HFF-Myc (cell line): Measurements from ENCODE around the gene CHST14.

Experiments
- DNase-seq: peaks from one replicate; pipeline ENCODE4 v3.0.0-alpha.2; 2011; ENCODE audit warnings: low read depth; ENCODE audit errors: extremely low read depth
- H3K4me3 ChIP-seq: replicated peaks from 2 replicates; pipeline ENCODE4 v1.5.1; 2011; ENCODE audit warnings: low read depth, mild to moderate bottlenecking, control low read depth, low read length
- TF ChIP-seq, protein P1 (sequence below): IDR thresholded peaks from 2 replicates; pipeline ENCODE4 v1.5.1; 2012; ENCODE audit warnings: mild to moderate bottlenecking, low read depth, low read length, control low read depth; ENCODE audit errors: missing control alignments

Gene CHST14

GRCh38 chr15:40456299-40456712 is 14.5 kb upstream of the CHST14 start:
- no peak for DNase-seq
- TF ChIP-seq, protein P1, sequence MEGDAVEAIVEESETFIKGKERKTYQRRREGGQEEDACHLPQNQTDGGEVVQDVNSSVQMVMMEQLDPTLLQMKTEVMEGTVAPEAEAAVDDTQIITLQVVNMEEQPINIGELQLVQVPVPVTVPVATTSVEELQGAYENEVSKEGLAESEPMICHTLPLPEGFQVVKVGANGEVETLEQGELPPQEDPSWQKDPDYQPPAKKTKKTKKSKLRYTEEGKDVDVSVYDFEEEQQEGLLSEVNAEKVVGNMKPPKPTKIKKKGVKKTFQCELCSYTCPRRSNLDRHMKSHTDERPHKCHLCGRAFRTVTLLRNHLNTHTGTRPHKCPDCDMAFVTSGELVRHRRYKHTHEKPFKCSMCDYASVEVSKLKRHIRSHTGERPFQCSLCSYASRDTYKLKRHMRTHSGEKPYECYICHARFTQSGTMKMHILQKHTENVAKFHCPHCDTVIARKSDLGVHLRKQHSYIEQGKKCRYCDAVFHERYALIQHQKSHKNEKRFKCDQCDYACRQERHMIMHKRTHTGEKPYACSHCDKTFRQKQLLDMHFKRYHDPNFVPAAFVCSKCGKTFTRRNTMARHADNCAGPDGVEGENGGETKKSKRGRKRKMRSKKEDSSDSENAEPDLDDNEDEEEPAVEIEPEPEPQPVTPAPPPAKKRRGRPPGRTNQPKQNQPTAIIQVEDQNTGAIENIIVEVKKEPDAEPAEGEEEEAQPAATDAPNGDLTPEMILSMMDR: no peak
- no peak overlapping the region for H3K4me3 ChIP-seq

- no peak for DNase-seq
- TF ChIP-seq, protein P1: no peak
- no peak overlapping the region for H3K4me3 ChIP-seq
These were observed 14.0 kb upstream of the CHST14 start for GRCh38 chr15:40456738-40457137.

GRCh38 chr15:40458495-40459371 is 12.1 kb upstream of the CHST14 start:
- TF ChIP-seq, protein P1: no peak
- H3K4me3 ChIP-seq: no peak overlapping the region

DNA sequence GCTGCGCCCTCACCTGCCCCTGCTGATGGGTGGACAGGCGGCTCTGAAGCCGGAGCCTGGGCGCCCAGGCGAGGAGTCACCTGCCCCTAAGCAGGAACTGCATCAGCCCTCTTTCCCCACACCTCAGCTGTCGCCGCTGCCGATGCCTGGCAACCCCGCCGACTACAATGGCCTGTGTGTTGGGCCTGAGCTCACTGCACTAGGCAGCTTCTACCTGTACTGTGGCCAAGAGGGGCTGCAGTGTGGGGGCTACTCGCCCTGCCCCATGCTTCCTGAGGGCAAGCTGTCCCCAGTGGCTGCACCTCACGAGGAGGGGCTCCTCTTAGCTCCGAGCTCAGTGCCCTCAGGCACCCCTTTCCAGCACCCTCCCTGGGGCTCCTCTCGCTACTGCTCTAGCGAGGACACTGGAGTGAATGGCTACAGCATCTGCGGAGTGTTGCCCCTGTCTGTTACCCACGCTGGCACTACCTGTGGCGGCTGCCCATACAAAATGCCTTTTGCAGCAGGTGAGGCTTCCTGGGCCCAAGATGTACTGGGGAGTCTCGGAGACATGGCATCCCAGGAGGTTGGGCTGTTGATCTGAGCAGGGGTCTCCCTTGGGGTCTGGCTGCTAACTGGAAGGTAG is 11.3 kb upstream of the CHST14 start:
- TF ChIP-seq, protein P1: no peak
- H3K4me3 ChIP-seq: no peak overlapping the region
- DNase-seq: no peak

More at GRCh38 chr15:40458495-40459371, 12.1 kb upstream of the CHST14 start:
- no peak for DNase-seq

- no peak overlapping the region for H3K4me3 ChIP-seq
- TF ChIP-seq, protein P1: no peak
- DNase-seq: no peak
These were observed 10.4 kb upstream of the CHST14 start for GRCh38 chr15:40460404-40460803.

DNA sequence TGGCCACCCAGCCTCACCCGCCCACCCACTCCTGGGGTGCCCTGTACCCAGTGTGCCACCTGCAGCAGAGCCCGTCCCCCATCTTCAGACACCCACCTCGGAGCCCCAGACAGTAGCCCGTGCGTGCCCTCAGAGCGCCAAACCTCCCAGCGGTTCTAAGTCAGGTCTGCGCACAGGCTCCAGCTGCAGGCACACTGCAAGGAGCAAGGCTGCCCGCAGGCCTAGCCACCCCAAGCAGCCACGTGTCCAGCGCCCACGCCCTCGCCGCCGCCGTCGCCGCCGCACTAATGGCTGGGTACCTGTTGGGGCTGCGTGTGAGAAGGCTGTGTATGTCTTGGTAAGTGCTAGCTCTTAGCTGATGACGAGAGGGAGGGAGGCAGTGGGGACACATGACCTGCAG is 8.8 kb upstream of the CHST14 start:
- H3K4me3 ChIP-seq: no peak overlapping the region
- DNase-seq: no peak
- TF ChIP-seq, protein P1: no peak
